NCI-H2029 (cell line): ENCODE results near the gene ZNF396.

Experiments used
- DNase-seq: peaks from one replicate; lab custom pipeline; 2025; lab: John Stamatoyannopoulos, UW

ZNF396 gene

DNA sequence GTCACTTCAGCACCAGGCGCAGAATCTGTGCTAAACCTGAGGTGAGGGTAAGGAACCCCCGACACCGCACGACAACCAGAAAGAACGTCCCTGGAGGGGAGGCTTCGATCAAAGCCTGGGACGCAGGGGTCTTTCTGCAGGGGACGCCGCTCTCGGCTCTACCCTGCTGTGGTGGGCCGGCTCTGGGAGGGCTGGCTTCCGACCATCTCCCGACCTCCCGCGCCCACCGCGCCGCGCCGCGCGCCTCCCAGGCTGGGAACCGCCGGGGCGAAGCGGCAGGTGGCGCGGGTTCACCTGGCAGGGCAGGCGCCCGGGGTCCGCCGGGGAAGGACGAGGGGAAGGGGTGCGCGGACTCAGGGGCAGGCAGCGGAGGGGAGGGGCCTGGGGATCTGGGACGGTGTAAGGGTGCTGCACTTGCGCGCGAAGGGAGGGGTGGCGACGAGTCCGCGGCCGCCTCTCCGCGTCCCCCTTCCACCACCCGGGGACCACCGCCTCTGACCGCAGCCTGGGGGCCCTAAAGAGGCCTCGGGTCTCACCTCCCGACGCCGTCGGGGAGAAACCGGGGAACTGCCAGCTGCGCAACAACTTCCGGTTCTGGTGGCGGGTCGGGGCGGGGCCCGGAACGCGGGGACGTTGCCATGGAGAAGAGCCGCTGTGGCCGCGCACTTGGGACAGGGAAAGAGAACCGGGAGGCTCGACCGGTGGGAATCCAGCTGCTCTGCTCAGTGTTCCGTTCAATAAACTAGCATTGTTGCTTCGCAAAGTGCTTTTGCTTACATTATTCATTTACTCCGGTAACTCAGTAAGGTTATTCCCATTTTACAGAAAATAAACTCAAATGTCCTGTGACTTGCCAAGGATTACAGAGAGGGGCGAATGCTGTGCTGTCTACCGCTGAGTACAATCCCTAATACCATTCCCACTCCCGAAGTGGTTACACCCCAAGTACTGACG lies at the start of gene ZNF396:
ZNF396 (minus strand) TSS at position 596 of the 954 bp plus-strand sequence. CDS start 3,045 bp downstream, outside the sequence.
- DNase-seq, result peak; percentile 61

- no peak for DNase-seq
These were observed 49.6 kb upstream of the ZNF396 start for GRCh38 chr18:35426786-35427185.

- no peak for DNase-seq
These were observed 47.2 kb upstream of the ZNF396 start for GRCh38 chr18:35424356-35424755.

DNA sequence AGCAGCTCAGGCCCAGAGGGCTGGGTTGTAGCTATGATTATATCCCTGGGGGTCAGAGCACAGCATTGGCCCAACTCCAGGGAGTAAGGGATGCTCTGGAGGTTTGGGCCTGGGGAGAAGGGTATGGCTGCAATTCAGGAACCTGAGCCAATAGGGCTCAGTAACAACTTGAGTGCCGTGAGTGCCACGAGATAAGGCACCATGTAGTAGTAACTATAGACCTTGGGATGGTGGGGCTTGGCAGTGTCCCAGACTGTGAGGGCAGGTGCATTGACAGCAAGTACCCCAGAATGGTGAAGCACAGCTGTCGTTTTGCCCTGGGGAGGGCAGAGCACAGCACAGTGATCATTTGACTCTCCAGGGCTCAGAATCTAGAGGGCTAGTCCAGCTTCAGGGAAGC lies 45.1 kb upstream of the ZNF396 start:
- no peak for DNase-seq

DNA sequence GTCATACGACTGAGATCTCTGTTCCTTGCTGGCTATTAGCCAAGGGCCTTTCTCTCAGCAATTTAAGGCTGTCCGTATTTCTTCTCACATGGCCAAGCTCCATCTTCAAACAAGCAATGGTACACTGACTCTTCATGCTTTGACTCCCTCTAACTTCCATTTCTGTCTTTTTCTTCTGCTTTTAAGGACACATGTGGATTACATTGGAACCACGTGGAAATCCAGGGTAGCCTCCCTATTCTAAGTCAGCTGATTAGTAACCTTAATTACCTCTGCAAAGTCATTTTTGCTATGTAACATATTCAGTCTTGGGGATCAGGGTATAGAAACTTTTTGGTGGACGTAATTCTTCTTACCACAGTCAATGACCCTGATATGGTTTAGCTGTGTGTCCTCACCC lies 41.5 kb upstream of the ZNF396 start:
- no peak for DNase-seq

DNA sequence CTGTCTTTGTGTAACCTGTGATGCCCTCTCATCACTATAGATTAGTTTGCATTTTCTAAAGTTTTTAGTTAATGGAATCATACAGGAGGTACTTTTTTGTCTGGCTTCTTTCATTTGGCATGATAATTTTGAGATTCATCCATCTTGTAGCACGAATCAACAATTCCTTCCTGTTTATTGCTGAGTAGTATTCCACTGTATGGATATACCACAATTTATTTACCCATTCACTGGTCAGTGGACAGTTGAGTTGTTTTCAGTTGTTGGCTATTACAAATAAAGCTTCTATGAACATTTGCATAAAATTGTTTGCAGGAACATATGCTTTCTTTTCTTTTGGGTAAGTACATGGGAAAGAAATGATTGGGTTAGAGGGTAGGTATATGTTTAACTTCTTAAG lies 40.1 kb upstream of the ZNF396 start:
- no peak for DNase-seq

DNA sequence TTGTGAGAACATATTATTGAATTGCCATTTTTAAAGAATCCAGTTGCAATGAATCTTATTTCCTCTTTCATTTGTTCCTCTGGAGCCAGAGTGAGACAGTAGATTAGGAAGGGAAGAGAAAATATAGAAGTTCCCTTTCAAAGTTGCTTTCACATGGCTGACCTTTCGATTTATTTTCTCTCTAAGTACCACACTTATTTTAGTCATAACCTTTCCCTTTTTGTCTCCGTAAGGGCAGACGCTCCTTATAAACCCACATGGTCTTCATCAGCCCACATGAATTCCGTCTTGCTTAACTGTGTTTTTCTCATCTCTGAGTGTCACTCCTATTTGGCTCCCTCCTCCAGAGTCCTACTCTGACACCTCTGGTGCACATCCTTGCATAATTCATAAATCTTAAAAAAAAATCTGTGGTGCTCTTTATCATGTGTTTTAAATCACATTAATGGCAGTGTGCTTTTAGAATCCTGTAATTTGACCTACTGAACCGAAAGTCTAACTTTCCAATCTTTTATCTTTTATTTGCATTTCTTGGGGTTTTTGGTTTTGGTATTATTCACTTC lies 38.5 kb upstream of the ZNF396 start:
- no peak for DNase-seq

- DNase-seq, result no peak
These were observed 36.0 kb upstream of the ZNF396 start for GRCh38 chr18:35413163-35413511.

DNA sequence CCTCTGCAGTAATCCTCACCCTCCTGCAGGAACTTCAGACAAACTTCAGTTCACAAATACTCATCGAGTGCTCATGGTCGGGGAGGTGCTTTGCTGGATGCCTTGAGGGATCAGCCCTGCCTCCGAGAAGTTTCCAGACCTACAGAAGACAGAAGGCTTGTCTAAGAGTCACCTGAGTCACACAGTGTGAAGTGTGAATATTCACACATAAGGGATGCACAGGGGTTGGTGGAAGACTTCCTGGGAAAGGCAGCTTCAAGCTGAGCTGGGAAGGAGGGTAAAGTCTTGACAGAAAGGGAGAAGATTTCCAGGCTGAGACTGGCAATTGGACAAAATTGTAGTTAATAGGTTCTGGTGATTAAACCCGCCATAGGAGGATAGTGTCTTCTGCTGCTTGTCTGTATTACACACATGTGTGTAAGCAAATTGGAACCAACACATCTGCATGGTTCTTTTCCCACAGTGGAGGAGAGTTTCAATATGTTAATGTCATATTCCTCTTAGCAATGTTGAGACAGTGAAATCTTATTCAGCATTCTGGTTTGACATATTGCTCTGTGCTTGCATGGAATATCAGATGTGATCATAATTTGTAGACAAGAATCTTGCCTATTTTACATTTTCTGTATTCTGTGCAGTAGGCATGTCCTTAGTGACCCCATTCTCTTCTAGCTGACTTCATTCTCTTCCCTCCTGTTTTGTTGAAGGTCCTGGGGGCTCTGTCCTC lies 34.7 kb upstream of the ZNF396 start:
- no peak for DNase-seq

DNA sequence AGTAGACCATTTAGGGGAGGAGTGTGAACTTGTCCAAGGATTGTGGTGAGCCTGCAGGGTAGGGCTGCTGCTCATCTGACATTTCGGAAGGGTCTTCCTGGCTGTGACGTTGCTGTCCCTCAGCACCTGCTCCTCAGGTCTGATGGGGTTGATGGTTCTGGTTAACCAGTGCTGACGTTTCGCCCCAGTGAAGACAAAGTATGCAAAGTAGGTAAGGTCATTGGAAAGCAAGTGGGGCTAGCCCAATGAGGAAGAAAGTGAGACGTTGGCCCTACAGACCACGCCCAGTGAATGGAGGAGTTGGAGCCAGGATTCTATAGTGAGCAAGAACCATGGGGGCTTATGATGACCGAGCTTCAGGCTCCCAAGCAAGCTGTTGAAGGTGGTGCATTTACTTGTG lies 33.4 kb upstream of the ZNF396 start:
- no peak for DNase-seq

DNA sequence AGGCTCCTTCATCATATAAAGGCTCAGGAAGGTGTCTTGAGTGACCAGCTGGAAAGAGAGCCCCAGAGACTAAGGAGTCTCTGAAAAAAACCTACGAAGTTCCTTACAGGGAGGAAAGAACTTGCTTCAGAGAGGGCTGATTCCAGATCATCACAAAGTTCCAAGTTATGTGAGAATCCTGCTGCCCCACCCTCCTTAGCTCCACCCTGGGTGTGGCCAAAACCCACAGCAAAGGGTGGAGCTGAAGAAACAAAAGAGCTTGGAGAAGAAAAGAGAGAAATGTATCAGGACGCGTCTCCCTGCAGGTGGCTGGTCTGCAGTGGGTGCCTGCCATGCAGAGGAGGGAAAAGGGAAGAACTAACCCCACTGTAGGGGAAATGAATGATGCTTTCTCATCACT lies 32.8 kb upstream of the ZNF396 start:
- no peak for DNase-seq

DNA sequence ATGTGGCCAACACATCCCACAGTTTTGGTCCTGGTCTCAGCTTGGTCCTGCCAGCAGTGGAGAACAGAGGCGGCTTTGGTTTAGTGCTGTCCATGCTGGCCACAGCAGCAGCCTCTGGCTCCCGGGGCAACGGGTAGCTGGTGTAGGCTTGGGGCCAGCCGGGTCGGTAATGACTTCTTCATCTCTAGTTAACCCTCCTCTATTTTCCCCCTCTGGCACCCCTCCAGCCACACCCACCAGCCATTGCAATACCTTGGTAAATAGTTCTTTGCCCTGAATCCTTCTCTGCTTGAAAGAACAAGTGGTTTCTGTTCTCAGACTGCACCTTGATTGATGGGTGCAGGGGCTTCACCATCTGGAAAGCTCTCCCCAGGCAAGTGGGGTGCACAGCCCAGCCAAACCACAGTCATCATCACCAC lies 31.7 kb upstream of the ZNF396 start:
- no peak for DNase-seq

- peak; percentile 62 for DNase-seq
These were observed 30.8 kb upstream of the ZNF396 start for GRCh38 chr18:35407871-35408481.

GRCh38 chr18:35406666-35407065 lies 29.5 kb upstream of the ZNF396 start:
- DNase-seq, result no peak

DNA sequence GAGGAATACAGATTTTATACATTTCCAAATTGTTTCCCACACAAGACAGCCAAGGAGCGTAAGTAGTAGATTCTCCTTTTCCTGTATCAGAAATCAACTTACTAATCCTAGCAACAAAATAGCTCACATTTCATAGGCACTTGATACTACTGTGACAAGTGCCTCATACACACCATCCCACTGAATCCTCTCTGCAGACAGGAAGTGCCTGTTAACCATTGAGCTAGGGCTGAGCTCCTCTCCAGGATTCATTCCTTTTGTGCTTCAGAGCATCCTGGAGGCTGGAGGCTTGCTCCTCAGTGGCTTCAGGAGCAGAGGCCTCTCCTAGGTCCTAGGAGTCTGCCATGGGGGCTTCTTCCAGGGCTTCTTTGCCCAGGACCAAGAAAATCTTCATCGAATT lies 20.8 kb upstream of the ZNF396 start:
- DNase-seq, result peak; percentile 26

- DNase-seq, result no peak
These were observed 16.6 kb upstream of the ZNF396 start for GRCh38 chr18:35393716-35394115.

GRCh38 chr18:35392375-35392774 lies 15.2 kb upstream of the ZNF396 start:
- DNase-seq, result no peak

- no peak for DNase-seq
These were observed 14.0 kb upstream of the ZNF396 start for GRCh38 chr18:35390951-35391700.

DNA sequence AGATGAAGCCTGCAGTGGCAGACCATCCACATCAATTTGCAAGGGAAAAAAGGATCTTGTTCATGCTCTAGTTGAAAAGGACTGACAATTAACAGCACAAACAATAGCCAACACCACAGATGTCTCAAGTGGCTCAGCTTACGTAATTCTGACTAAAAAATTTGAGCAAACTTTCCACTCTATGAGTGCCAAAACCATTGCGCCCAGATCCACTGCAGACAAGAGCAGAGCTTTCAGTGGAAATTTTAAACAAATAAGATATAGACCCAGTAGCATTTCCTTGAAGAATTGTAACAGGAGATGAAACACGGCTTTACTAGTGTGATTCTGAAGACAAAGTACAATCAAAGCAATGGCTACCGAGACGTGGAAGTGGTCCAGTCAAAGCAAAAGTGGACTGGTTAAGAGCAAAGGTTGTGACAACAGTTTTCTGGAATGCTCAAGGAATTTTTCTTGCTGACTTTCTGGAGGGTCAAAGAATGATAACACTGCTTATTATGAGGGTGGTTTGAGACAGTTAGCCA lies 12.0 kb upstream of the ZNF396 start:
- no peak for DNase-seq

GRCh38 chr18:35387152-35387571 lies 10.0 kb upstream of the ZNF396 start:
- DNase-seq, result peak; percentile 47

DNA sequence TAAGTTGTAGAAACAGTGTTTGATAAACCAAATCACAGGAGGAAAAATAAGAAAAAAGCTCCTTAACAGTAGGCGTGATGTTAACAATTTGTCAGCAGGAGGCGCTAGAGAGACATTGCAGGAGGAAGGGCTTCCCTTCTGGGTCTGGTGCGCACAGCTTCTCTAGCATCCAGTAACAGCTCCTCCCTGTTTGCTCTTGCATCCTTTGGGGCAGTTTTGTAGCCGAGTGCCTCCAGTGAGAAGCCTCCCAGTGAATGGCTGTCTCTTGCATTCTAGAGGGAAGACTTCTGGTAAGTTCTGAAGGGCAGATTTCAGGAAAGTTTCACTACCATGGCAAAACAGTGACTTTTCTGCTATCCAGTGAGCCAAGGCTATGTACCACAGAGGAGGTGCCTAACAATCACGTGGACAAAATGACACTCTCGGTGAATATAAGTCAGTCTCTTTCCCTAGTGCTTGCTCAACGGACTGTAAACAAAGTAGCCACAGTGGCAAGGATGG lies 9.5 kb upstream of the ZNF396 start:
- DNase-seq, result peak; percentile 77
